GM18507 (cell line): Measurements from ENCODE around the gene DDX46.
"Not testable (repeated sequence)": the region's sequence is repeated elsewhere in the genome, so short reads cannot be mapped to it uniquely, and the experiment has no call there.

Experiments
- DNase-seq: peaks from one replicate; pipeline ENCODE4 v3.0.0; 2011; ENCODE audit warnings: low read depth; ENCODE audit not compliant: insufficient read length; ENCODE audit errors: extremely low spot score
- FAIRE-seq: peaks from 2 replicates; lab custom pipeline; 2011; peaks lifted over from hg19 to GRCh38; lab: Jason Lieb, UNC

The DDX46 gene

DNA sequence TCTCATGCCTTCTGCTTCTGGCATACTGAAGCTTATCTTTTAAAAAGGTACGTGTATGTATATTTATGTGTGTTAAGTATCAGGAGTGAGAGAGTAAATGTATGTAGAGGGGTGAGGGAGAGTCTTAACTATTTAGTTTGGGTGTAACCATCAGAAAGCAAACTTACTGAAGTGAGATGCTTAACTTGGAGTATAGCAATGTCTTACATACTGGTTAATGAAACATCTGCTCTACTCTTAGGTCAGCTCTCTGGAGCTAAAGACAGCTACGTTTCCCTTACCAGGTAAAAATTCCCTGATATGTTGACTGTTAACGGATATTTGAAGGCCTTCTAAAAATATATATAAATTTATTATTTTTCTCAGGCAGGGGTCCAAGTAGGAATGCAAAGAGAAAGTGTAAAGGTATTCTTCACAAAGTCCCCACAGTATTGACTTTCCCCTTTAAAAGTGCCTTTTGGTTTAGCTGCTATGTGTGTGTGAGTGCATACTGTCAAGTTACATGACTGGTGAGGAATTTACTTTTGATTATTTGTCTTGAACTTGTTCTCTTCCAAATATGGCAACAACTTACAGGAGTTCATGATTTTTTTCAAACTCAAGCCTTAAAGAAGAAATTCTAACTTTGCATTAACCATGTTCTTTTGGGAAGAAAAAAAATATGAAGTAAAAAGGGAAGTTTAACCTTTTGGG is 74.9 kb downstream of the DDX46 start:
- DNase-seq (no peak), FAIRE-seq (no peak)

- no peak for FAIRE-seq
- DNase-seq = no peak
Measured at GRCh38 chr5:134835623-134836022, 77.0 kb downstream of the DDX46 start.

GRCh38 chr5:134837530-134838181 is 79.1 kb downstream of the DDX46 start:
- FAIRE-seq = no peak
- DNase-seq = no peak

- not testable (repeated sequence) for DNase-seq, FAIRE-seq
Measured at GRCh38 chr5:134838361-134838760, 79.8 kb downstream of the DDX46 start.

DNA sequence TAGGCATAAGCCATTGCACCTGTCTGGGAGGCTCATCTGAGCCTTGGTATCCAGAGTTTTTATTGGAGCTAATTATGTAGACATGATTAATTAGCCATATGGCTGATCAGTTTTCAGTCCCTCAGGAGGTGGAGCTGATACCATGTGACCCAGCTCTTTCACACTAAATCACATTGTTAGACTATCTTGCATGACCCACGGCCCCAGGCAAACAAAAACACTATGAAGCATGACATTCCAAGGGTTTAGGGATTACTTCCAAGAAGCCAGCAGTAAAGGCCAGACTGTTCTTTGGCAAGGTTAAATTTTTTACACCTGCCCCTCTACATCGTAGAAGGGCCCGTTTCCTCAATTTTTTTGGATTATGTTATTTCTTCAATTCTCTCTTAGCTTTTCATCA is 82.2 kb downstream of the DDX46 start:
- FAIRE-seq = no peak
- no peak for DNase-seq

GRCh38 chr5:134844252-134844651 is 85.7 kb downstream of the DDX46 start:
- DNase-seq (no peak), FAIRE-seq (no peak)

DNA sequence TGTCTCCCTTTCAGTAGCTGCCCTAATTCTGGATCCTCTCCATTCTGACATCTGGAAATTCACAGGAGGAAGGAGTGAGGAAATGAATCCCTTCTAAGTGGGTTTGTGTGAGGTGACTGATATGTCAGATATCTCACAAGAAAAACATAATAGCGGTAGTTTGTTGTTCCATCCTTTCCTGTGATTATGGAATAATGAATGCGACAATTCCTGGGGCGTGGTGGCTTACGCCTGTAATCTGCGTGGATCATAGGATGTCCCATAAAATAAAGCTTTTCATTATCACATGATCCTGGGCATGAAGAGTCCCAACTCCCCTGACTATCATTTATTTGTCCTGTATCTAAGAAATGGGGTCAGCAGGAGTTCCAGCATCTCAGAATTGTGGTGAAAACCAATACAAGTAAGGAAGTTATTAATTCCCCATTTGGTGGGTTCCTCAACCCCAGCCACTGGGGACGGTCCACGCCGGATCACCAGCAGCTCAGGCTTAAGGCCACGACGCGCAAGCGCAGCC is 86.8 kb downstream of the DDX46 start:
- FAIRE-seq (no peak), DNase-seq (no peak)

GRCh38 chr5:134845852-134846640 is 87.5 kb downstream of the DDX46 start, which contains the start of gene C5orf24:
C5orf24 (plus strand) TSS chr5:134845968; CDS start chr5:134854901, 8,933 bp downstream.
- peak; percentile 93 for FAIRE-seq
- peak; percentile 92 for DNase-seq

DNA sequence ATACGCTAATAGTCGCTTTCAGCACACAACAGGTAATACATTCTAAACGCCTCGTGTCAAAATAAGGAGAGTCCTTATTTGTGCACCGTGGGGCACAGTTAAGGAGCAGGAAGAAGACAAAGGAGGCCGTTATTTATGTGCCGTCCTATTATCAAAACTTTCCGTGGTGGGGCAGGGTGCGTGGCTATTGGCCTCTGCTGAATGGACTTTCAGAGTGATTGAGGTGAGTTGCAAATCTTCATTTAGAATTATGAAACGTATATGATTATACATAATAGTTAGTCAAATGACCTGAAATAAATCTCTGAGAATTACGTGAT is 88.0 kb downstream of the DDX46 start:
- no peak for DNase-seq
- peak; percentile 12 for FAIRE-seq

DNA sequence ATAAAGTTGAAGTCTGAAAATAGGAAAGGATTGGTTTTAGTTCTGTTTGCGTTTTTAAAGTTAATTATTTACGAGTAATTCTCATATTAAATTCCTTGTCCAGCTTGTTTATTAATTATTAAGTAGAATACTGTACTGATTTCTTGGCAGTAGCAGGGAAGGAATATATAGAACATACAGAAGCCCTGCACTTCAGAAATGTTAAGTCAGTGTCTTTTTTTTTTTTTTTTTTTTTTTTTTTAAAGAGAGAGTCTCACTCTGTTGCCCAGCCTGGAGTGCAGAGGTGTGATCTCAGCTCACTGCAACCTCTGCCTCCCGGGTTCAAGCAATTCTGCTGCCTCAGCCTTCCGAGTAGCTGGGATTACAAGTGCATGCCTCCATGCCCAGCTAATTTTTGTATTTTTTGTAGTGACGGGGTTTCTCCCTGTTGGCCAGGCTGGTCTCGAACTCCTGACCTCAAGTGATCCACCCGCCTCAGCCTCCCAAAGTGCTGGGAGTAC is 90.9 kb downstream of the DDX46 start:
- not testable (repeated sequence) for DNase-seq, FAIRE-seq

- FAIRE-seq (peak; percentile 31), DNase-seq (no peak)
Measured at GRCh38 chr5:134851307-134851923, 92.8 kb downstream of the DDX46 start.

DNA sequence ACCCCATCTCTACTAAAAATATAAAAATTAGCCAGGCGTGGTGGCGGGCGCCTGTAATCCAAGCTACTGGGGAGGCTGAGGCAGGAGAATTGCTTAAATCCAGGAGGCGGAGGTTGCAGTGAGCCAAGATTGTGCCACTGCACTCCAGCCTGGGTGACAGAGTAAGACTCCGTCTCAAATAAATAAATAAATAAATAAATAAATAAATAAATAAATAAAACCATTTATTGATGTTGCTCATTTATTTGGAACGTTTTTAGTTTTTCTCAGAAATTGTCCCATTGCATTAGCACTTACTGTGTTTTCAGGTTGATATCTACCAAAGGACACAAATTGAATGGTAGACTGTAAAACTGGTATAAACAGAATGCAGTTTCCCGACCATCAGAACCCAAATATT is 97.9 kb downstream of the DDX46 start:
- FAIRE-seq, DNase-seq: not testable (repeated sequence)

DNA sequence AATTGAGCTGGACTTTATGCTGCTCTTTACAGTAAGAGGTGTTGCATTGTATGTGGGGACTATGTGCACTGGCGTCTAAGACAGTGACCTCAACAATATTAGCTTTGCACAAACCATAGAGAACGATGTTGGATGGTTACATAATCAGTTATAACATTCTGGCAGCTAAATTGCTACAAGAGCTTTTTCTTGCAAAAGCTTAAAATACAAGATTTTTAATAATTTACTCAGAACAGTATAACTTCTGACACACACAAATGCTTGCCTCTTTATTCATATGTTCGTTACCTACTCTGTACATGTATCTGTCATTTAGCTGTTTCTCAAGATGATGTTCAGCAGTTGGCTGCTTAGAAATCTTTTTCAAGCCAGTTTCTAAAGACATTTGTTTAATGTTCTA is 98.8 kb downstream of the DDX46 start:
- DNase-seq = no peak
- no peak for FAIRE-seq

GRCh38 chr5:134864707-134865106 is 106.1 kb downstream of the DDX46 start:
- DNase-seq (no peak), FAIRE-seq (no peak)

GRCh38 chr5:134873494-134873893 is 114.9 kb downstream of the DDX46 start:
- DNase-seq = no peak

DNA sequence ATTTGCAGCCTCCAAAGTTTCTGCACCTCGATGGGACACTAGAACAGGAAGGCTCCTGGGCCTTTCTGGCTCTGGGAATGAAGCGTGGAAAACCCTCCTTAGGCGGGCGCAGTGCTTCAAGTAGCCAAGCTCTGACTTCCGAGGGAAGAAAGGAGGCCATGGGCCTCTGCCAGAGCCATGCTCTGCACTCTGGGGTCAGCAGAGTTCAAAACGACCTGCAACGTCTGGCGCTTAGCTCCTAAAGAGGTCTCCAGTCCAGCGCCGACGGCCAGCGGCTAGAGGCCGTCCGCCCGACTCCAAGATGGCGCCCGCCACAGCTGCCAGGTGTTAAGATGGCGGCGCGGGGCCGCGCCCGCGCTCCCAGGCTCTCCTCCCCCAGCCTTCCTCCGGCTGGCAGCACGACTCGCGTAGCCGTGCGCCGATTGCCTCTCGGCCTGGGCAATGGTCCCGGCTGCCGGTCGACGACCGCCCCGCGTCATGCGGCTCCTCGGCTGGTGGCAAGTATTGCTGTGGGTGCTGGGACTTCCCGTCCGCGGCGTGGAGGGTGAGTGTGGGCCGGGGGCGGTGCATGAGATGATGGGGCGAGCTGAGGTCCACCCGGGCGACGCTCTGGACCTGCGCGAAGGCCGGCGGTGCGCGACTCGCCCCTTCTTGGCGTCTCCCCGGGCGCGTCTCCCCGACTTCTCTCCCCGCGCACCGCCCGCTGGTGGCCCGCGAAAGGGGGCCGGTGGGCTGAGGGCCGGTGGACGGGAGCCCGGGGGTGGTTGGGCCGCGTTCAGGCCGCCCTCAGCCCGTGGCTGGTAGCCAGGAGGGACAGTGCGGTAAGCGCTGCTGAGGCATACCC is 115.6 kb downstream of the DDX46 start, which contains the start of gene TXNDC15:
Gene TXNDC15 (plus strand): TSS at position 385 of the 844 bp plus-strand sequence. CDS start 57 bp downstream, at position 442.
- DNase-seq (peak; percentile 76), FAIRE-seq (peak; percentile 76)

More at GRCh38 chr5:134873494-134873893, 114.9 kb downstream of the DDX46 start:
- FAIRE-seq = no peak

- peak; percentile 51 for FAIRE-seq
- no peak for DNase-seq
Measured at GRCh38 chr5:134874831-134875655, 116.5 kb downstream of the DDX46 start.

- FAIRE-seq (peak; percentile 57), DNase-seq (no peak)
Measured at GRCh38 chr5:134877159-134877558, 118.6 kb downstream of the DDX46 start.
